ENCODE results near the gene TAF4. TPM values are rescaled to one million over a fixed set of nuclear protein-coding genes. Genes with fewer than 3 reads are reported as not detected.

The TAF4 gene
- total RNA-seq, 4 donors from 2014 or later = 18.0 to 31.8 (median 25.8) TPM

DNA sequence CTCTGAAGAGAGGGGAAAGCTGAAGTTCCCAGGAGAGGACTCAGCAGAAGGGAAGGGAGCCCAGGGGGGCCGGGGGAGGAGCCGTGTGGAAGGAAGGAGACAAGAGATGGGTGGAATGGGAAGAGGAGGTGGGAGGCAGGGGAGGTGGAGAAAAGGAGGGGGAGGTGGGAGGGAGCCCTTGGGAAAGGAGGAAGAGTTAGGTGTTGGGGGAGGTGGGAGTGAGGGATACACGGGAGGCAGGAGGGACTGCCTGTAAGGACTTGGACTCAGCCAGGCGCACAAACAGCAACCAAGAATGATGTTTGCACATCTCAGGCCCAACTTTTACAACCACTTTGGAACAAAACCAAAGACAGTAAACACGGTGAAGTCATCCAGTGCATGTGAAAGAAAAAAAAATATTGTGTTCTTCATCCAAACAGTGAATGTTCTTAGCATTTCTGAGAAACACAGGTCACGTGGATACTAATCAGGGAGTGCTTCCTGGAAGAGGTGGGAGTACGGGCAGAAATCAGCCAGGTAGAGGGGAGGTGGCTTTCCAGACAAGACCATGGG, 39.2 kb upstream of the TAF4 start:
- no peak for DNase-seq (ENCODE audit: low spot score in 2 of 2)
- H3K9me3 ChIP-seq = peaks cover 25% of the 10 kb centered on the region

DNA sequence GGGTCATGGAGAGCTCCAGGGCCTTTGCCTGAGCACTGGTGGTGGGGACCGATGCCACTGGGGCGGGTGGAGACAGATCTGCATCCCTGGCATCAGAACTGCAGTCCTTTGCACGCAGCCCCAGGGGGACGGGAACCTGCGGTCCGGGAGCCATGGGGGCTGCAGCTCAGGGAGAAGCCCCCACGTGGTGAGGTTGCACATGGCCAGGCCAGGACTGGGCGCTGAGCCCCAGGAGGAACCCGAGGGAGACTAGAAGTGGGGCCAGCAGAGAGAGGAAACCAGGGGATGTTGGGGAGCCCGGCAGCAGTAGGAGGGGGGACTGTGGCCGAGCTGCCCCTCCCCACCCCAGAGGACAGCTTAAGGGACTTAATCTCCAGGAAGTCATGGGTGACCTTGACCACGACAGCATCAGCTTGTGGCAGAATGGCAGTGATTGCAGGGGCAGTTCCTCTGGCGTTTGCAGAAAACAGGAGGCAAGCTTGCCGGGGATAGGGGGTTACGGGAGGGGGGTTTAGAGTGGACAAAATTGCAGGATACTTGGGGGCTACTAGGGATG, 38.6 kb upstream of the TAF4 start:
- Histone ChIP-seq H3K27ac (no peak overlapping the region), H3K9me3 (peaks cover 22% of the 10 kb centered on the region), H3K4me3 (no peak overlapping the region), H3K27me3 (peaks cover 26% of the 10 kb centered on the region), H3K36me3 (no peaks in the 10 kb centered on the region), H3K4me1 (no peaks in the 10 kb centered on the region)
- TF ChIP-seq POLR2AphosphoS5 (IDR thresholded peaks at IDR 0.05) = no peak
- TF ChIP-seq, protein P1, sequence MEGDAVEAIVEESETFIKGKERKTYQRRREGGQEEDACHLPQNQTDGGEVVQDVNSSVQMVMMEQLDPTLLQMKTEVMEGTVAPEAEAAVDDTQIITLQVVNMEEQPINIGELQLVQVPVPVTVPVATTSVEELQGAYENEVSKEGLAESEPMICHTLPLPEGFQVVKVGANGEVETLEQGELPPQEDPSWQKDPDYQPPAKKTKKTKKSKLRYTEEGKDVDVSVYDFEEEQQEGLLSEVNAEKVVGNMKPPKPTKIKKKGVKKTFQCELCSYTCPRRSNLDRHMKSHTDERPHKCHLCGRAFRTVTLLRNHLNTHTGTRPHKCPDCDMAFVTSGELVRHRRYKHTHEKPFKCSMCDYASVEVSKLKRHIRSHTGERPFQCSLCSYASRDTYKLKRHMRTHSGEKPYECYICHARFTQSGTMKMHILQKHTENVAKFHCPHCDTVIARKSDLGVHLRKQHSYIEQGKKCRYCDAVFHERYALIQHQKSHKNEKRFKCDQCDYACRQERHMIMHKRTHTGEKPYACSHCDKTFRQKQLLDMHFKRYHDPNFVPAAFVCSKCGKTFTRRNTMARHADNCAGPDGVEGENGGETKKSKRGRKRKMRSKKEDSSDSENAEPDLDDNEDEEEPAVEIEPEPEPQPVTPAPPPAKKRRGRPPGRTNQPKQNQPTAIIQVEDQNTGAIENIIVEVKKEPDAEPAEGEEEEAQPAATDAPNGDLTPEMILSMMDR (IDR thresholded peaks at IDR 0.05) = no peak
- TF ChIP-seq EP300 (IDR thresholded peaks at IDR 0.05) = no peak
- no peak for TF ChIP-seq POLR2A (IDR thresholded peaks at IDR 0.05)
- no peak for DNase-seq (ENCODE audit: low spot score in 2 of 2)
- 31% methylated on average over 6 of the region's 15 CpGs for WGBS

More for the DNA sequence above, 39.2 kb upstream of the TAF4 start:
- H3K27me3 ChIP-seq = peaks cover 25% of the 10 kb centered on the region
- TF ChIP-seq, protein P1 (IDR thresholded peaks at IDR 0.05) = no peak
- TF ChIP-seq POLR2AphosphoS5 (IDR thresholded peaks at IDR 0.05) (no peak), EP300 (IDR thresholded peaks at IDR 0.05) (no peak), POLR2A (IDR thresholded peaks at IDR 0.05) (no peak)
- no peaks in the 10 kb centered on the region for H3K4me1 ChIP-seq
- 25% methylated on average over 7 of the region's 7 CpGs for WGBS
- H3K36me3 ChIP-seq = no peaks in the 10 kb centered on the region
- H3K27ac ChIP-seq = no peak overlapping the region
- H3K4me3 ChIP-seq = no peak overlapping the region

DNA sequence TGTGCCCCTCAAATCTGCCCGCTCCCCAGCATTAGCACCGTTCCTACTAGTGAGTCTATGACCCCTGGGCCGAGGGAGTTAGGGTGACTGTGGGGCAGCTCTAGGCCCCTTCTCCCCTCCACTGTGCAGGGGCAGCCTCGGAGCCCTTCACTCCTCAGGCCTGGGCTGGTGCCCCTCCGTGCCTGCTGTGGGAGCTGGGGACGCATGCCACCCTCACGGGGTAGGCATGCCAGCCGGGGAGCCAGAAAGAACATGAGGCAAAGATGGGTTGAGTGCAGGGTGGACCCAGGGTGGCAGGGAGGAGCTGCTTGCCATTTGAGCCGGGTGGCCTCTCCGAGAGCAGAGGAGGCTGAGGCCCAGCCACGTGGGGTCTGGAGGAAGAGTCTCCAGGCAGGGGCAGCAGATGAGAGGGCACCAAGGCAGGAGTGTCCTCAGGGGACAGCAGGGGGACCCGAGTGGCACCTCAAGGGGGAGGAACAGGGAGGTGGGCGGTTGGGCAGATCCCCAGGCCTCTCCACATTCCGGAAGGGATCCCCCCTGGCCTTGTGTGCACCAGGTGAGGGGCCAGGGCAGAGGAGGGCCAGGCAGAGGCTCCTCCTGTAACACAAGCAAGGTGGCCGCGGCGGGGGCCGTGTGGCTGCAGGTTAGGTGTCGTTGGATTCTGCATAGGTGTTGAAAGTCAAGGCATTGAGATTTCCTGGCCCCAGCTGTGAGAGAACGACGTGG, 38.0 kb upstream of the TAF4 start:
- Histone ChIP-seq H3K36me3 (no peaks in the 10 kb centered on the region), H3K9me3 (peaks cover 15% of the 10 kb centered on the region), H3K4me3 (no peak overlapping the region), H3K27ac (no peak overlapping the region), H3K27me3 (peaks cover 26% of the 10 kb centered on the region), H3K4me1 (no peaks in the 10 kb centered on the region)
- DNase-seq (ENCODE audit: low spot score in 2 of 2) = no peak
- WGBS = 74% methylated on average over 21 of the region's 21 CpGs
- no peak for TF ChIP-seq POLR2AphosphoS5 (IDR thresholded peaks at IDR 0.05)
- TF ChIP-seq EP300 (IDR thresholded peaks at IDR 0.05) = no peak
- no peak for TF ChIP-seq POLR2A (IDR thresholded peaks at IDR 0.05)
- TF ChIP-seq, protein P1 (IDR thresholded peaks at IDR 0.05) = no peak

DNA sequence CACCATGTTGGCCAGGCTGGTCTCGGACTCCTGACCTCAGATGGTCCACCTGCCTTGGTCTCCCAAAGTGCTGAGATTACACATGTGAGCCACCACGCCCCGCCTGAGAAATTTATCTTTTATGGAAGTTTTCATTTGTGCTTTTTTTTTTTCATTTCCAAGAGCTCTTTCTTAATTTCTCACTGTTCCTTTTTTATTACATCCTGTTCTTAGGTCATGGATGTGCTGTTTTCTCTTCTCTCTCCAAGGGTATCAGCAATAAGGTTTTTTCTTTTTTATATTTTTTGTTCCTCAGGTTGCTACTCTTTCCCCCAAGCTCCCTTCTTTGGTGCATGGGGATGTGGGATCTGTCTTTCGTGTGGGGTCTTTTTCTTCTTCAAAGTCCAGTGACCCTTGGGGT, 35.4 kb upstream of the TAF4 start:
- Histone ChIP-seq H3K27ac (no peak overlapping the region), H3K4me3 (no peak overlapping the region), H3K27me3 (peaks cover 37% of the 10 kb centered on the region), H3K36me3 (no peaks in the 10 kb centered on the region), H3K9me3 (peaks cover 4% of the 10 kb centered on the region), H3K4me1 (no peaks in the 10 kb centered on the region)
- TF ChIP-seq, protein P1 (IDR thresholded peaks at IDR 0.05) = no peak
- TF ChIP-seq EP300 (IDR thresholded peaks at IDR 0.05) (no peak), POLR2A (IDR thresholded peaks at IDR 0.05) (no peak), POLR2AphosphoS5 (IDR thresholded peaks at IDR 0.05) (no peak)
- WGBS = 91% methylated on average over 4 of the region's 4 CpGs
- no peak for DNase-seq (ENCODE audit: low spot score in 2 of 2)

DNA sequence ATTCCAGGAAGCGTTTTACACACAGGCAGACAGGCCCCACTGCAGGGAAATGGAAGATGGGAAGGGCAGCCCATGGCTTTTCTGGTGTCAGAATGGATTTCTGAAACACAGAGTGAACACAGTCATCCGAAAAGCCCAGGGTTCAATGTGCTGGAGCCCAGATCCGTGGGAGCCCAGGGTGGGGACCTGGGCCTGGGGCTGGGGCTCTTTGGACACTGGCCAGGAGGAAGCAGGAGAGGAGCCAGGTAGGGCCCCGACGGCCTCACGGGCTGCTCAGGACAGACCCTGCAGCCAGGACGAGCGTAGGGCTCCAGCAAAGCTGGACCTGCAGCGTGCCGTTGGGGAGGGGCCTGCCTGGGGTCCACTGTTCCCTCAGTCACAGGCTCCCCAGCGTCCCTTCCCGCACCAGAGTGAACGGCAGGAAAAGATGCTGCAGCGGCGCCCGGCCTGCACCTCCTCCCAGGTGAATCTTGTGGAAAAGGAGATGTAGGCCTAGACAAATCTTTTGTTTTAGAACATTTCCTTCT, 32.3 kb upstream of the TAF4 start:
- Histone ChIP-seq H3K4me1 (no peaks in the 10 kb centered on the region), H3K27me3 (peaks cover 29% of the 10 kb centered on the region), H3K9me3 (peaks cover 4% of the 10 kb centered on the region), H3K4me3 (no peak overlapping the region), H3K27ac (no peak overlapping the region), H3K36me3 (no peaks in the 10 kb centered on the region)
- 65% methylated on average over 16 of the region's 16 CpGs for WGBS
- no peak for DNase-seq (ENCODE audit: low spot score in 2 of 2)
- TF ChIP-seq, protein P1 (IDR thresholded peaks at IDR 0.05) = no peak
- no peak for TF ChIP-seq POLR2AphosphoS5 (IDR thresholded peaks at IDR 0.05)
- TF ChIP-seq EP300 (IDR thresholded peaks at IDR 0.05) = no peak
- TF ChIP-seq POLR2A (IDR thresholded peaks at IDR 0.05) = no peak
